ENCODE results near the gene MITF. TPM values are rescaled to one million over a fixed set of nuclear protein-coding genes. Genes with fewer than 3 reads are reported as not detected.

Gene MITF
- total RNA-seq, 4 donors from 2014 or later = 12.2 to 20.9 (median 17.1) TPM

GRCh38 chr3:69930564-69930963 is 191.3 kb downstream of the MITF start:
- Histone ChIP-seq H3K4me3 (no peak overlapping the region), H3K4me1 (no peaks in the 10 kb centered on the region), H3K36me3 (no peaks in the 10 kb centered on the region), H3K27ac (no peak overlapping the region), H3K27me3 (no peaks in the 10 kb centered on the region), H3K9me3 (no peaks in the 10 kb centered on the region)
- DNase-seq = no peak
- 69% methylated on average over 2 of the region's 2 CpGs; no CpG with 5 or more reads in 1 of the 2 donors for WGBS, 2 donors (ENCODE audit: low coverage in 1 of 2)
- TF ChIP-seq POLR2A (IDR thresholded peaks at IDR 0.05) (no peak), POLR2AphosphoS5 (IDR thresholded peaks at IDR 0.05) (no peak), EP300 (IDR thresholded peaks at IDR 0.05; ENCODE audit: low read depth) (no peak)
- TF ChIP-seq, protein P1, sequence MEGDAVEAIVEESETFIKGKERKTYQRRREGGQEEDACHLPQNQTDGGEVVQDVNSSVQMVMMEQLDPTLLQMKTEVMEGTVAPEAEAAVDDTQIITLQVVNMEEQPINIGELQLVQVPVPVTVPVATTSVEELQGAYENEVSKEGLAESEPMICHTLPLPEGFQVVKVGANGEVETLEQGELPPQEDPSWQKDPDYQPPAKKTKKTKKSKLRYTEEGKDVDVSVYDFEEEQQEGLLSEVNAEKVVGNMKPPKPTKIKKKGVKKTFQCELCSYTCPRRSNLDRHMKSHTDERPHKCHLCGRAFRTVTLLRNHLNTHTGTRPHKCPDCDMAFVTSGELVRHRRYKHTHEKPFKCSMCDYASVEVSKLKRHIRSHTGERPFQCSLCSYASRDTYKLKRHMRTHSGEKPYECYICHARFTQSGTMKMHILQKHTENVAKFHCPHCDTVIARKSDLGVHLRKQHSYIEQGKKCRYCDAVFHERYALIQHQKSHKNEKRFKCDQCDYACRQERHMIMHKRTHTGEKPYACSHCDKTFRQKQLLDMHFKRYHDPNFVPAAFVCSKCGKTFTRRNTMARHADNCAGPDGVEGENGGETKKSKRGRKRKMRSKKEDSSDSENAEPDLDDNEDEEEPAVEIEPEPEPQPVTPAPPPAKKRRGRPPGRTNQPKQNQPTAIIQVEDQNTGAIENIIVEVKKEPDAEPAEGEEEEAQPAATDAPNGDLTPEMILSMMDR (IDR thresholded peaks at IDR 0.05) = no peak
- intact Hi-C loops (cut with DNase I; ENCODE audit: low total_unique reads) = no loop called here
- in situ Hi-C loops (cut with MboI; ENCODE audit: low pct_ligation_motif_present in 1 of 4, low pct_unique_long_range_greater_than_20kb in 1 of 4, low sequenced_read_pairs in 3 of 4) = loop anchor here in 3 of 4 donors (25.0 kb wide), 3 partner anchors 243 to 793 kb away; no protein-coding TSS in a partner anchor

GRCh38 chr3:69932087-69932486 is 192.8 kb downstream of the MITF start:
- Histone ChIP-seq H3K27ac (no peak overlapping the region), H3K36me3 (no peaks in the 10 kb centered on the region), H3K4me3 (no peak overlapping the region), H3K4me1 (no peaks in the 10 kb centered on the region), H3K27me3 (no peaks in the 10 kb centered on the region), H3K9me3 (no peaks in the 10 kb centered on the region)
- WGBS, 2 donors (ENCODE audit: low coverage in 1 of 2) = 67 to 94% methylated on average over 2 of the region's 2 CpGs
- intact Hi-C loops (cut with DNase I; ENCODE audit: low total_unique reads) = no loop called here
- in situ Hi-C loops (cut with MboI; ENCODE audit: low pct_ligation_motif_present in 1 of 4, low pct_unique_long_range_greater_than_20kb in 1 of 4, low sequenced_read_pairs in 3 of 4) = loop anchor here in 3 of 4 donors (25.0 kb wide), 3 partner anchors 245 to 795 kb away; no protein-coding TSS in a partner anchor
- TF ChIP-seq POLR2AphosphoS5 (IDR thresholded peaks at IDR 0.05) (no peak), EP300 (IDR thresholded peaks at IDR 0.05; ENCODE audit: low read depth) (no peak), POLR2A (IDR thresholded peaks at IDR 0.05) (no peak)
- TF ChIP-seq, protein P1 (IDR thresholded peaks at IDR 0.05) = no peak
- DNase-seq = no peak

GRCh38 chr3:69932501-69932900 is 193.2 kb downstream of the MITF start:
- H3K4me3 ChIP-seq = no peak overlapping the region
- H3K27ac ChIP-seq = no peak overlapping the region
- intact Hi-C loops (cut with DNase I; ENCODE audit: low total_unique reads) (no loop called here), in situ Hi-C loops (cut with MboI; ENCODE audit: low pct_ligation_motif_present in 1 of 4, low pct_unique_long_range_greater_than_20kb in 1 of 4, low sequenced_read_pairs in 3 of 4) (loop anchor here in 3 of 4 donors (25.0 kb wide), 3 partner anchors 245 to 795 kb away; no protein-coding TSS in a partner anchor)
- H3K36me3 ChIP-seq = no peaks in the 10 kb centered on the region
- H3K9me3 ChIP-seq = no peaks in the 10 kb centered on the region
- TF ChIP-seq POLR2A (IDR thresholded peaks at IDR 0.05) = no peak
- TF ChIP-seq, protein P1 (IDR thresholded peaks at IDR 0.05) = no peak
- DNase-seq = no peak
- 76% methylated on average over 3 of the region's 3 CpGs for WGBS, 2 donors (ENCODE audit: low coverage in 1 of 2)
- H3K4me1 ChIP-seq = no peaks in the 10 kb centered on the region
- no peaks in the 10 kb centered on the region for H3K27me3 ChIP-seq

- intact Hi-C loops (cut with DNase I; ENCODE audit: low total_unique reads) (no loop called here), in situ Hi-C loops (cut with MboI; ENCODE audit: low pct_ligation_motif_present in 1 of 4, low pct_unique_long_range_greater_than_20kb in 1 of 4, low sequenced_read_pairs in 3 of 4) (loop anchor here in 3 of 4 donors (25.0 kb wide), 3 partner anchors 247 to 797 kb away; no protein-coding TSS in a partner anchor)
- H3K4me1 ChIP-seq = no peaks in the 10 kb centered on the region
- 63 to 64% methylated on average over 2 of the region's 2 CpGs for WGBS, 2 donors (ENCODE audit: low coverage in 1 of 2)
- DNase-seq = no peak
- no peaks in the 10 kb centered on the region for H3K9me3 ChIP-seq
- no peaks in the 10 kb centered on the region for H3K36me3 ChIP-seq
- no peak overlapping the region for H3K27ac ChIP-seq
- no peak overlapping the region for H3K4me3 ChIP-seq
- TF ChIP-seq POLR2A (IDR thresholded peaks at IDR 0.05) = no peak
- TF ChIP-seq, protein P1 (IDR thresholded peaks at IDR 0.05) = no peak
- TF ChIP-seq POLR2AphosphoS5 (IDR thresholded peaks at IDR 0.05) = no peak
- TF ChIP-seq EP300 (IDR thresholded peaks at IDR 0.05; ENCODE audit: low read depth) = no peak
- H3K27me3 ChIP-seq = no peaks in the 10 kb centered on the region
Measured at GRCh38 chr3:69934398-69934797, 195.1 kb downstream of the MITF start.
